Measurements from ENCODE around the gene MTAP. TPM values are rescaled to one million over a fixed set of nuclear protein-coding genes. Genes with fewer than 3 reads are reported as not detected.

MTAP gene
- total RNA-seq, 1 donor from 2014 or later: 43.2 TPM

- ChIA-PET CTCF (no interaction called here), POLR2A (no interaction called here)
- H3K4me3 Mint-ChIP-seq: no peak overlapping the region
- intact Hi-C loops (cut with micrococcal nuclease): no loop called here
- H3K9me3 Mint-ChIP-seq: peaks cover 10% of the 10 kb centered on the region
- peaks cover 71% of the 10 kb centered on the region for H3K36me3 Mint-ChIP-seq (ENCODE audit: low read depth)
- H3K27ac Mint-ChIP-seq: no peak overlapping the region
- ATAC-seq (ENCODE audit: low read depth) (no peak), DNase-seq (no peak)
- no peak for TF ChIP-seq CTCF (IDR thresholded peaks at IDR 0.05)
- no peaks in the 10 kb centered on the region for H3K27me3 Mint-ChIP-seq
- peaks cover 7% of the 10 kb centered on the region for H3K4me1 Mint-ChIP-seq
Measured at GRCh38 chr9:21852754-21853153, 50.3 kb downstream of the MTAP start.

GRCh38 chr9:21853414-21853813 lies 51.0 kb downstream of the MTAP start:
- Mint-ChIP-seq H3K9me3 (peaks cover 3% of the 10 kb centered on the region), H3K4me3 (no peak overlapping the region), H3K27ac (no peak overlapping the region), H3K36me3 (ENCODE audit: low read depth) (peaks cover 71% of the 10 kb centered on the region), H3K27me3 (no peaks in the 10 kb centered on the region), H3K4me1 (peaks cover 7% of the 10 kb centered on the region)
- DNase-seq (no peak), ATAC-seq (ENCODE audit: low read depth) (no peak)
- no peak for TF ChIP-seq CTCF (IDR thresholded peaks at IDR 0.05)
- CTCF ChIA-PET: no interaction called here
- POLR2A ChIA-PET: no interaction called here
- intact Hi-C loops (cut with micrococcal nuclease): no loop called here

DNA sequence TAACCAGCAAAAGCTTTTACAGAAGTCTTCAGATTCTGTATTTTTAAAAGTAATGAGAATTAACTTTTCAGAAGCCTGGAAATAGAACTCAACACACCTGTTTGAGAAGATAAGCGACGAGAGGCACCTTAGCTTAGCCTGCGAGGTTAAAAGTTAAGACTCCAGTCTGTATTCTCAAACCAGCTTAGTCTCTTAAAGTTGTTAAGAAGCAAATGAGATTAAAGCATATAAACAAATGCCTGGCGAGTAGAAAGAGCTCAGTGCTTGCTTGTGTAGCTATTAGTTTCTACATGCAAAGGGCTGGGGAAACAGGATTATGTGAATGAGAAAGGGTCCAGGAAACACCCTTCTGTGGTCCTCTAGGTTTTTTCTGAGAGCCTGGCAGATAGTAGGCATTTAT lies 51.7 kb downstream of the MTAP start:
- POLR2A ChIA-PET: no interaction called here
- Mint-ChIP-seq H3K36me3 (ENCODE audit: low read depth) (peaks cover 70% of the 10 kb centered on the region), H3K27me3 (no peaks in the 10 kb centered on the region), H3K9me3 (no peaks in the 10 kb centered on the region), H3K4me1 (peaks cover 7% of the 10 kb centered on the region), H3K27ac (no peak overlapping the region), H3K4me3 (no peak overlapping the region)
- CTCF ChIA-PET: interaction anchor here (1.3 kb wide), 1 partner anchor 40 kb away, joined by 3 read pairs; no protein-coding TSS in a partner anchor
- TF ChIP-seq CTCF (IDR thresholded peaks at IDR 0.05): no peak
- intact Hi-C loops (cut with micrococcal nuclease): no loop called here
- DNase-seq (no peak), ATAC-seq (ENCODE audit: low read depth) (no peak)

DNA sequence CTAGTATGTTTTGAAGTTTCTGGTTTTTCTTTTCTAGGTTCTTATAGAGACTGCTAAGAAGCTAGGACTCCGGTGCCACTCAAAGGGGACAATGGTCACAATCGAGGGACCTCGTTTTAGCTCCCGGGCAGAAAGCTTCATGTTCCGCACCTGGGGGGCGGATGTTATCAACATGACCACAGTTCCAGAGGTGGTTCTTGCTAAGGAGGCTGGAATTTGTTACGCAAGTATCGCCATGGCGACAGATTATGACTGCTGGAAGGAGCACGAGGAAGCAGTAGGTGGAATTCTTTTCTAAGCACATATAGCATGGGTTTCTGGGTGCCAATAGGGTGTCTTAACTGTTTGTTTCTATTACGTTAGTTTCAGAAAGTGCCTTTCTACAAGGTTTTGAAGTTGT lies 52.2 kb downstream of the MTAP start:
- peaks cover 71% of the 10 kb centered on the region for H3K36me3 Mint-ChIP-seq (ENCODE audit: low read depth)
- ChIA-PET POLR2A (no interaction called here), CTCF (interaction anchor here (1.3 kb wide), 1 partner anchor 41 kb away, joined by 3 read pairs; no protein-coding TSS in a partner anchor)
- TF ChIP-seq CTCF (IDR thresholded peaks at IDR 0.05): no peak
- H3K4me1 Mint-ChIP-seq: peaks cover 7% of the 10 kb centered on the region
- no peak overlapping the region for H3K4me3 Mint-ChIP-seq
- intact Hi-C loops (cut with micrococcal nuclease): no loop called here
- H3K27ac Mint-ChIP-seq: no peak overlapping the region
- no peaks in the 10 kb centered on the region for H3K9me3 Mint-ChIP-seq
- H3K27me3 Mint-ChIP-seq: no peaks in the 10 kb centered on the region
- DNase-seq: no peak
- ATAC-seq (ENCODE audit: low read depth): no peak

DNA sequence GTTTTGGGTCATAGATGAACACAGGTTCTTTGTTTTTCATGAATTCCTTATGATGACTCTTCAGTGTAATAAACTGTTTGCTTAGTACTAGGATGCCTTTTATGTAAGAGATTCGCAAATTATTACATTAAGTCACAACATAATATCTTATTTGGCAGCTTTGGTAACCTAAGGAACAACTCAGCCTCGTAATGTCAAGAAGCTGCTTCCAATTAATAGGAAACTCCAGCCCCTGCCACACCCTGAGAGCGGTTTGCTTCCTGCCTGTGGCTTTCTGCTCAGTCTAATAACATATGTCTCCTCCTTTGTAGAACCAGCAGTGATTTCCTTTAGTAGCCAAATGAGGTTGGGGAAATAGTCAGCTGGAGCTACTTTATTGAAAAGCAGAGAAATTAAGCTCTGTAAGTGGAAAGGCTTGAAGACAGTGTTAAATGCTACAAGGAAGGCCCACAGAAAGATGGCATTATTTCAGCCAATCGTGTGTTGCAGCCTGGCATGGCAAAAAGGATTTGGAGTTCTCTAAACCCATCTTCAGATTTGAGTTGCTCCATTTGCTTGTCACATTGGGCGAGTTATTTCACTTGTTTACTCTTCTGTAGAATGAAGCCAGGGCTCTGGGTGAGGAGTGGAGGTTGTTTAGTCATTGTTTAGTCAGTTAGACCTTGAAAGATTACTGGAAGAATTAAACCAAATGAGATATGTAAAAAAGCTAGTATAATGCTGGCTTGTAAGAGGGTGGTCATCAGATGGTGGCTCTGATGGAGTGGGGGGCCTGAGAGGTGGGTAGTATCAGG lies 54.1 kb downstream of the MTAP start:
- Mint-ChIP-seq H3K27me3 (no peaks in the 10 kb centered on the region), H3K4me1 (peaks cover 7% of the 10 kb centered on the region), H3K36me3 (ENCODE audit: low read depth) (peaks cover 72% of the 10 kb centered on the region), H3K4me3 (no peak overlapping the region), H3K9me3 (no peaks in the 10 kb centered on the region), H3K27ac (no peak overlapping the region)
- POLR2A ChIA-PET: no interaction called here
- intact Hi-C loops (cut with micrococcal nuclease): no loop called here
- no peak for ATAC-seq (ENCODE audit: low read depth)
- no peak for TF ChIP-seq CTCF (IDR thresholded peaks at IDR 0.05)
- CTCF ChIA-PET: no interaction called here
- DNase-seq: no peak
